Body of pancreas (tissue), 4 donors: ENCODE measurements around the gene CEBPG. TPM values are rescaled to one million over a fixed set of nuclear protein-coding genes. Genes with fewer than 3 reads are reported as not detected.

Experiments
- ATAC-seq: fragments of 150-250 bp; one replicate; pipeline ENCODE4 v1.9.1; 2016
- DNase-seq, 4 donors: peaks; one replicate each; pipeline ENCODE4 v3.0.0-alpha.2; 2019
- H3K27ac ChIP-seq, 4 donors: fragments of 200-600 bp; sonication (generic); 1 replicate in 3 of 4; 2 replicates in 1 of 4; pipeline versions ENCODE4 v1.5.1 to v1.6.1; 2016 to 2019; ENCODE audit warnings: mild to moderate bottlenecking in 1 of 4, mixed read lengths in 1 of 4, moderate library complexity in 1 of 4
- H3K27me3 ChIP-seq, 2 donors: fragments of 200-600 bp; sonication (generic); one replicate each; pipeline ENCODE4 v1.6.0; 2016; ENCODE audit warnings: mild to moderate bottlenecking in 1 of 2
- H3K36me3 ChIP-seq, 2 donors: fragments of 200-600 bp; sonication (generic); replicated peaks in 1 of 2; 2 replicates each; pipeline ENCODE4 v1.5.1; 2016; ENCODE audit warnings: low read depth in 2 of 2; ENCODE audit not compliant: insufficient read depth in 1 of 2
- H3K4me1 ChIP-seq: fragments of 200-600 bp; sonication (generic); one replicate; pipeline ENCODE4 v1.6.0; 2016
- H3K4me3 ChIP-seq, 2 donors: fragments of 200-600 bp; sonication (generic); 1 replicate in 1 of 2; 2 replicates in 1 of 2; pipeline ENCODE4 v1.5.1; 2016 to 2019
- H3K9me3 ChIP-seq, 3 donors: fragments of 200-600 bp; sonication (generic); 1 replicate in 2 of 3; 2 replicates in 1 of 3; pipeline ENCODE4 v1.5.1; 2016
- CTCF ChIP-seq, 7 experiments: fragments of 450-650 bp in 4 of 7; fragments of 200-600 bp in 3 of 7; sonication (generic) in 3 of 7; IDR thresholded peaks; one replicate each; pipeline ENCODE4 v1.5.1; 2016 to 2019; ENCODE audit warnings: antibody characterized with exemption in 7 of 7
- POLR2A ChIP-seq, 3 donors: fragments of 450-650 bp; IDR thresholded peaks; one replicate each; pipeline ENCODE4 v1.6.1; 2016; ENCODE audit warnings: antibody characterized with exemption in 3 of 3, mild to moderate bottlenecking in 2 of 3
- WGBS, 2 donors: methylation state at CpG; one replicate each; pipeline ENCODE4 v1.1.5; 2017; 5-methylcytosine and 5-hydroxymethylcytosine counted together
- intact Hi-C: fragments of 100-400 bp; cut with DNase I; formaldehyde crosslinking; loops from one replicate; pipeline ENCODE4 v1.15.1; 2023
- total RNA-seq, 2 donors: library from RNA; depleted of rRNA; stranded (reverse); fragments of >200 nt; gene quantifications; one replicate each; pipeline ENCODE4 v1.1.0, GENCODE V29; 2016

CEBPG gene
- total RNA-seq, 2 donors from 2014 or later: 13.2 to 16.3 TPM

- H3K27ac ChIP-seq: peak overlapping the region in 1 of 4 donors; percentile 27
- no peak for DNase-seq
- TF ChIP-seq CTCF (IDR thresholded peaks at IDR 0.05): no peak
- TF ChIP-seq POLR2A (IDR thresholded peaks at IDR 0.05): no peak
These were observed 3.5 kb downstream of the CEBPG start for GRCh38 chr19:33376941-33377557.

GRCh38 chr19:33377586-33378475, 4.3 kb downstream of the CEBPG start:
- Histone ChIP-seq H3K9me3 (no peaks in the 10 kb centered on the region), H3K4me1 (peaks cover 61% of the 10 kb centered on the region), H3K27ac (no peak overlapping the region), H3K4me3 (no peak overlapping the region), H3K27me3 (no peaks in the 10 kb centered on the region), H3K36me3 (no peaks in the 10 kb centered on the region)
- ATAC-seq: no peak
- DNase-seq: no peak
- TF ChIP-seq POLR2A (IDR thresholded peaks at IDR 0.05): no peak
- TF ChIP-seq CTCF (IDR thresholded peaks at IDR 0.05): no peak
- 85 to 90% methylated on average over 12 of the region's 12 CpGs for WGBS, 2 donors
- intact Hi-C loops: no loop called here

More at GRCh38 chr19:33376941-33377557, 3.5 kb downstream of the CEBPG start:
- no peaks in the 10 kb centered on the region for H3K27me3 ChIP-seq
- 64 to 73% methylated on average over 7 of the region's 7 CpGs for WGBS, 2 donors
- peaks cover 62% of the 10 kb centered on the region for H3K4me1 ChIP-seq
- H3K4me3 ChIP-seq: no peak overlapping the region
- ATAC-seq: no peak
- intact Hi-C loops: no loop called here
- no peaks in the 10 kb centered on the region for H3K36me3 ChIP-seq
- H3K9me3 ChIP-seq: no peaks in the 10 kb centered on the region

GRCh38 chr19:33379151-33379829, 5.8 kb downstream of the CEBPG start:
- Histone ChIP-seq H3K27me3 (no peaks in the 10 kb centered on the region), H3K4me3 (no peak overlapping the region), H3K9me3 (no peaks in the 10 kb centered on the region), H3K36me3 (no peaks in the 10 kb centered on the region), H3K27ac (peak overlapping the region in 3 of 4 donors; percentile 36 to 47 (median 38)), H3K4me1 (peaks cover 57% of the 10 kb centered on the region)
- no peak for TF ChIP-seq POLR2A (IDR thresholded peaks at IDR 0.05)
- TF ChIP-seq CTCF (IDR thresholded peaks at IDR 0.05): no peak
- ATAC-seq: no peak
- DNase-seq: peak in 1 of 4 donors; percentile 17
- 63 to 68% methylated on average over 16 of the region's 16 CpGs for whole genome bisulfite sequencing, 2 donors
- intact Hi-C loops: no loop called here

- H3K4me1 ChIP-seq: peaks cover 40% of the 10 kb centered on the region
- DNase-seq (no peak), ATAC-seq (no peak)
- H3K27ac ChIP-seq: no peak overlapping the region
- H3K4me3 ChIP-seq: no peak overlapping the region
- no peaks in the 10 kb centered on the region for H3K27me3 ChIP-seq
- TF ChIP-seq POLR2A (IDR thresholded peaks at IDR 0.05) (no peak), CTCF (IDR thresholded peaks at IDR 0.05) (no peak)
- WGBS, 2 donors: 87 to 98% methylated on average over 4 of the region's 4 CpGs
- no peaks in the 10 kb centered on the region for H3K36me3 ChIP-seq
- H3K9me3 ChIP-seq: no peaks in the 10 kb centered on the region
- intact Hi-C loops: no loop called here
These were observed 7.6 kb downstream of the CEBPG start for GRCh38 chr19:33381101-33381500.
